Airway epithelial cell (primary cell): ENCODE data around the gene PHF20. TPM values are rescaled to one million over a fixed set of nuclear protein-coding genes. Genes with fewer than 3 reads are reported as not detected.

ENCODE experiments used
- total RNA-seq: library from RNA; depleted of rRNA; stranded (reverse); fragments of >200 nt; gene quantifications from 2 replicates; pipeline ENCODE4 v1.2.3, GENCODE V29; 2015

The PHF20 gene
- 25.4 and 32.2 TPM in 2 replicates for total RNA-seq

GRCh38 chr20:35771689-35772562 is at the start of gene PHF20:
TSS of gene PHF20 (plus strand) at chr20:35772015. CDS start at chr20:35801523, 29,508 bp downstream.

GRCh38 chr20:35741892-35742740 is 29.7 kb upstream of the PHF20 start, which contains the start of gene RBM39:
TSS of gene RBM39 (minus strand) at chr20:35742260. CDS start at chr20:35740874, 1,386 bp downstream.

DNA sequence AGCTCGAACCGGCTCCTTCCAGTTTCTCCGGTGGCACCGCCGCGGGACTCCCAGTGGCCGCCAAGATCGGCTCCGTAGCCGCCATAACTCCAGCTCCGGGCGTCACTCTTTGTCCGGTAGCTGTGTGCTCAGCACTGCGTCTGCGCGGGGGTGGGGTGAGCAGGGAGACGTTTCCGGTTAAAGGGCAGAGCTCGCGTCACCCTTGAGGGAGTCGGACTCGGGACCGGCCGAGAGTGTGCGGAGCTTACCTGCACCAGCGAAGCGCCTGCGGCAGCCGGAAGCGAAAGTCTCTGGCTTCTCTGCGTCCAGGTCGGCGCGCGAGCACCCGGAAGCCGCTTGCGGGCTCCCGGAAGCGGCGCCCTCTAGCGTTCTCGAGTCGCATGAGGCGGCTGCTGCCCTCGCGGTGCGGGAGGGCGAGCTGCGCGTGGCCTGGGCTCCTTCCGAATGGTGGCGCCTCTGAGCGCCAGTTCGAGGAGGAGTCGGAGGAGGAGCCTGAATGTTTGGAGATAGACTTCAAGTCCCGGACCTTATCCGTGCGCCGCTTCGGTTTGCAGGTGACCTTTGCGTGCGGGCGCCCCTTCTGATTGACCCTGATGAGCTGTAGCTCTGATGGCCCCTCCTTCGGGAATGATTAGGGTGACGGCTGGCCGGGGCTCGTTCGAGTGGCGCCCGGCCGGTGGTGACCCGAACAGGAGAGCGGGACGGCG is 182.5 kb downstream of the PHF20 start, which contains the start of gene SCAND1:
SCAND1 (minus strand) TSS at position 303 of the 707 bp plus-strand sequence; CDS start at position 85, 218 bp downstream.

DNA sequence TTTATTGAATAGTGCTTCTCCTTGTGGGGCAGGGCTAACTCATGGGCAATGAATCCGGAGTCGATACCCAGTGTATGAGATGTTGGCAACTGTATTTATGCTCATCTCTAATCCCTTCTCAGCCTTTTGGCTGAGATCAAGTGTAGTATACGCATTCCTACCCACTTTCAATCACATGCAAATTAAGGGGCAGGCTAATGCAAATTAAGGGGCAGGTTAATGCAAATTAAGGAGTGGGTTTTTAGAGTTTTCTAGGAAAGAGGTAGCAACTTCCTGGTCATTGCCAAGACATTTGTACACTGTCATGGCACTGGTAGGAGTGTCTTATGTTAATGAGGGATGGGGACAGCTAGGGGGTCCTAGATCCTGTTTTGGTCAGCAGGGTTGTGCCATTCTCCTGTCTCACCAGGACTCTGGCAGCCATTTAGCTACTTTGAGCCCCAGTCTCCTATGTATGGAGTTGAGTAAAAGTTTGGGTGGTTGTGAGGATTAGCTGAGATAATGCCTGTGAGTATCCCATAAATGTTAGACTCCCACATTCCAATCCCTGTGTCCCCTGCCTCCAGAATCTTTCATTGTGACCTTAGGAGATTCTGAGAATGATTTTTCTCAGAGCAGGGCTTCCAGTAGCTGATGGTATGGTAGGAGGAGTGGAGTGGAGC is 196.3 kb downstream of the PHF20 start, which contains the start of gene CNBD2:
CNBD2 (plus strand) TSS at position 612 of the 662 bp plus-strand sequence. CDS start 173 bp downstream, outside the sequence.

Other genes with a start within 250 kb of the PHF20 start
- gene C20orf173, start 242.4 kb upstream of the PHF20 start, total RNA-seq: not detected in 2 replicates
- gene ERGIC3, start 229.9 kb upstream of the PHF20 start, total RNA-seq: 169 and 191 TPM in 2 replicates
- 1.5 and 2.5 TPM in 2 replicates for gene SPAG4, start 156.2 kb upstream of the PHF20 start, total RNA-seq
- gene CPNE1, start 107.1 kb upstream of the PHF20 start, total RNA-seq: 71.3 and 76.1 TPM in 2 replicates
- 28.3 and 37.2 TPM in 2 replicates for gene RBM12, start 107.1 kb upstream of the PHF20 start, total RNA-seq
- gene NFS1, start 72.7 kb upstream of the PHF20 start, total RNA-seq: 18.4 and 32.9 TPM in 2 replicates
- gene ROMO1, start 72.6 kb upstream of the PHF20 start, total RNA-seq: 448 and 762 TPM in 2 replicates
- gene RBM39, start 29.8 kb upstream of the PHF20 start, total RNA-seq: 120 and 127 TPM in 2 replicates
- gene SCAND1, start 182.5 kb downstream of the PHF20 start, total RNA-seq: 113 and 155 TPM in 2 replicates
- gene CNBD2, start 196.6 kb downstream of the PHF20 start, total RNA-seq: 5.2 and 12.3 TPM in 2 replicates